Neural progenitor cell (in vitro differentiated cells): ENCODE data around the gene SIAH3.

ENCODE experiments used
- CTCF ChIP-seq: fragments of 200-600 bp; sonication (generic); IDR thresholded peaks from 2 replicates; pipeline ENCODE4 v1.5.1; 2017; ENCODE audit warnings: antibody characterized with exemption, mild to moderate bottlenecking
- EZH2 ChIP-seq: fragments of 200-600 bp; sonication (generic); IDR thresholded peaks from 2 replicates; pipeline ENCODE4 v1.6.1; 2017; ENCODE audit warnings: antibody characterized with exemption, mild to moderate bottlenecking, moderate library complexity
- EZH2phosphoT487 ChIP-seq: fragments of 200-600 bp; sonication (generic); IDR thresholded peaks from 2 replicates; pipeline ENCODE4 v1.6.1; 2017; ENCODE audit warnings: antibody characterized with exemption

DNA sequence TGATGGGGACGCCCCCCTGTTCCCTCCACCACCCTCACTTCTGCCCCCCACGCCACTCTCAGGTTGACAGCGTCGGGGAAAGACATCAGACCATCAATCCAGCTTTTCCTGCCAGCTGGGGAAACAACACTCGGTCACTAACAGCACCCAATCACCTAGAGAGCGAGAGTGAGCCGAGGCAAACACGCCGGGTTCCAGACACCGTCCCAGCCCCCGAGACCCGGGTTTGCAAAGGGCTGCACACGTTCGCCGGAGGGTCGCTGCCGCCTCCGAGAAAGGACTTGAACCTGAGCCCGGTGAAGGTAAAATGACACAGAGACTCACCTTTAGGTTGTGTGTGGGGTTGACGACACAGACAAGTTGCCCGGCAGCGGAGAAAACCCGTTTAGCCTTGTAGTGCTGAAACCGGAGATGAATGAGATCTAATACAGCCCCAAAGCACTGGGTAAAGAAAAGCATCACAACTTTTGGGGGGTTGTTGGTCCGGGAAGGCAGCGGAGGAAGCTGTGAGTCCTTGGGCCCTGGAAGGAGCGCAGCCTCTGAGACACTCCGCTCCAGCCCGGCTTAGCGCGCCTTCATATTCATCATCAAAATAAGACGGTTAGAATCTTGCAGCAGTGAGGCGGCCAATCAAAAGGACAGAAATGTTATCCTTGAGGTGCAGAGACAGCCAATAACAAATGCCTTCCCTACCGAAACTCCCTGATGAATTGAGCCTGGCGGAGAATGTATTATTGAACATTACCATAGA is at the start of gene SIAH3:
- TF ChIP-seq CTCF: no peak
- peak; percentile 52 for TF ChIP-seq EZH2
- TF ChIP-seq EZH2phosphoT487: peak; percentile 12
